Activated CD4-positive, alpha-beta T cell treated with anti-CD3 and anti-CD28 coated beads for 36 hours (primary cell): ENCODE results near the gene UBC. TPM values are rescaled to one million over a fixed set of nuclear protein-coding genes. Genes with fewer than 3 reads are reported as not detected.
"Not testable (repeated sequence)": the region's sequence is repeated elsewhere in the genome, so short reads cannot be mapped to it uniquely, and the experiment has no call there.

Experiments
- ATAC-seq: fragments of 200-7000 bp; cut with Tn5 transposase; one replicate; pipeline ENCODE4 v1.10.0; 2021; ENCODE audit warnings: mild to moderate bottlenecking, moderate library complexity
- CTCF ChIA-PET: fragments of 350-600 bp; sonication (Branson Sonifier 250); formaldehyde crosslinking; loops from one replicate; lab custom pipeline; 2021; ENCODE audit warnings: antibody characterized with exemption; lab: Charles Lee
- POLR2A ChIA-PET: fragments of 350-600 bp; sonication (Branson Sonifier 250); formaldehyde crosslinking; loops from one replicate; lab custom pipeline; 2021; ENCODE audit warnings: antibody characterized with exemption, inconsistent platforms; lab: Charles Lee
- DNase-seq: peaks from one replicate; pipeline ENCODE4 v3.0.0-alpha.2; 2020
- H3K27ac Mint-ChIP-seq: one replicate; pipeline ENCODE4 v1.8.0; 2021; ENCODE audit warnings: mixed read lengths
- H3K27me3 Mint-ChIP-seq: one replicate; pipeline ENCODE4 v1.8.0; 2021; ENCODE audit warnings: mixed read lengths
- H3K36me3 Mint-ChIP-seq: one replicate; pipeline ENCODE4 v1.8.0; 2021; ENCODE audit warnings: low read depth, mixed read lengths
- H3K4me1 Mint-ChIP-seq: one replicate; pipeline ENCODE4 v1.8.0; 2021; ENCODE audit warnings: mixed read lengths
- H3K4me3 Mint-ChIP-seq: one replicate; pipeline ENCODE4 v1.8.0; 2021; ENCODE audit warnings: mild to moderate bottlenecking, moderate library complexity, mixed read lengths
- H3K9me3 Mint-ChIP-seq: one replicate; pipeline ENCODE4 v1.8.0; 2021; ENCODE audit warnings: low read depth, mixed read lengths
- intact Hi-C, 2 experiments: fragments of 100-400 bp; cut with DNase I in 1 of 2; cut with micrococcal nuclease in 1 of 2; formaldehyde crosslinking; loops; one replicate each; pipeline versions ENCODE4 v1.14.2 to v1.15.1; 2022 to 2024; cut with DNase I, micrococcal nuclease
- total RNA-seq, 2 experiments: library from RNA; stranded (reverse); gene quantifications; one replicate each; pipeline ENCODE4 v1.2.3, GENCODE V29; 2021

UBC gene
- total RNA-seq, 2 experiments from 2014 or later: 809 to 936 TPM

- ChIA-PET CTCF (interaction anchor here (0.7 to 1.4 kb wide), 2 partner anchors 22 to 72 kb away, joined by 3 read pairs; no protein-coding TSS in a partner anchor), POLR2A (no interaction called here)
- no peak for ATAC-seq
- no peaks in the 10 kb centered on the region for H3K36me3 Mint-ChIP-seq
- no peaks in the 10 kb centered on the region for H3K9me3 Mint-ChIP-seq
- no peak overlapping the region for H3K4me3 Mint-ChIP-seq
- H3K27me3 Mint-ChIP-seq: no peaks in the 10 kb centered on the region
- intact Hi-C loops: no loop called here
- DNase-seq: no peak
- H3K4me1 Mint-ChIP-seq: peaks cover 16% of the 10 kb centered on the region
- no peak overlapping the region for H3K27ac Mint-ChIP-seq
These were observed 29.6 kb downstream of the UBC start for GRCh38 chr12:124884587-124885438.

GRCh38 chr12:124883263-124884130, 31.0 kb downstream of the UBC start:
- Mint-ChIP-seq H3K4me3 (no peak overlapping the region), H3K27ac (no peak overlapping the region), H3K27me3 (no peaks in the 10 kb centered on the region), H3K36me3 (no peaks in the 10 kb centered on the region), H3K4me1 (peaks cover 16% of the 10 kb centered on the region), H3K9me3 (no peaks in the 10 kb centered on the region)
- intact Hi-C loops: no loop called here
- CTCF ChIA-PET: no interaction called here
- POLR2A ChIA-PET: no interaction called here
- no peak for DNase-seq
- ATAC-seq: peak; percentile 19

- Mint-ChIP-seq H3K4me3 (no peak overlapping the region), H3K27me3 (peaks cover 2% of the 10 kb centered on the region), H3K4me1 (peaks cover 16% of the 10 kb centered on the region), H3K27ac (no peak overlapping the region), H3K36me3 (no peaks in the 10 kb centered on the region), H3K9me3 (no peaks in the 10 kb centered on the region)
- CTCF ChIA-PET: interaction anchor here (0.7 to 1.6 kb wide), 2 partner anchors 10 to 81 kb away, joined by 3 to 4 read pairs; no protein-coding TSS in a partner anchor
- intact Hi-C loops: no loop called here
- POLR2A ChIA-PET: no interaction called here
- ATAC-seq (peak; percentile 55), DNase-seq (no peak)
These were observed 33.3 kb downstream of the UBC start for GRCh38 chr12:124881123-124881522.

- H3K4me3 Mint-ChIP-seq, H3K27me3 Mint-ChIP-seq, intact Hi-C loops, H3K9me3 Mint-ChIP-seq, POLR2A ChIA-PET, ATAC-seq, DNase-seq, H3K36me3 Mint-ChIP-seq, H3K27ac Mint-ChIP-seq: not testable (repeated sequence)
- peaks cover 16% of the 10 kb centered on the region for H3K4me1 Mint-ChIP-seq
- CTCF ChIA-PET: interaction anchor here (0.6 to 1.6 kb wide), 6 partner anchors 10 to 822 kb away, joined by 3 to 4 read pairs (median 3); no protein-coding TSS in a partner anchor
These were observed 34.1 kb downstream of the UBC start for GRCh38 chr12:124880335-124880734.

- Mint-ChIP-seq H3K9me3 (no peaks in the 10 kb centered on the region), H3K4me1 (peaks cover 13% of the 10 kb centered on the region), H3K27ac (no peak overlapping the region), H3K4me3 (no peak overlapping the region), H3K27me3 (peaks cover 2% of the 10 kb centered on the region), H3K36me3 (no peaks in the 10 kb centered on the region)
- intact Hi-C loops: no loop called here
- DNase-seq: no peak
- no peak for ATAC-seq
- CTCF ChIA-PET: interaction anchor here (1.1 kb wide), 1 partner anchor 28 kb away, joined by 3 read pairs; no protein-coding TSS in a partner anchor
- POLR2A ChIA-PET: interaction anchor here (0.5 to 0.7 kb wide), 2 partner anchors 19 to 55 kb away, joined by 3 to 4 read pairs; no protein-coding TSS in a partner anchor
These were observed 35.5 kb downstream of the UBC start for GRCh38 chr12:124878795-124879516.

- Mint-ChIP-seq H3K27ac (no peak overlapping the region), H3K27me3 (peaks cover 2% of the 10 kb centered on the region), H3K4me3 (no peak overlapping the region), H3K4me1 (peaks cover 13% of the 10 kb centered on the region), H3K36me3 (no peaks in the 10 kb centered on the region), H3K9me3 (no peaks in the 10 kb centered on the region)
- ATAC-seq: no peak
- DNase-seq: no peak
- intact Hi-C loops: no loop called here
- ChIA-PET CTCF (no interaction called here), POLR2A (no interaction called here)
These were observed 37.0 kb downstream of the UBC start for GRCh38 chr12:124877423-124877822.

GRCh38 chr12:124876171-124876570, 38.3 kb downstream of the UBC start:
- intact Hi-C loops: no loop called here
- ATAC-seq (no peak), DNase-seq (no peak)
- ChIA-PET CTCF (no interaction called here), POLR2A (no interaction called here)
- H3K4me3 Mint-ChIP-seq: no peak overlapping the region
- no peaks in the 10 kb centered on the region for H3K36me3 Mint-ChIP-seq
- H3K4me1 Mint-ChIP-seq: peaks cover 5% of the 10 kb centered on the region
- peaks cover 3% of the 10 kb centered on the region for H3K27me3 Mint-ChIP-seq
- no peaks in the 10 kb centered on the region for H3K9me3 Mint-ChIP-seq
- H3K27ac Mint-ChIP-seq: no peak overlapping the region

- Mint-ChIP-seq H3K27ac (no peak overlapping the region), H3K27me3 (peaks cover 4% of the 10 kb centered on the region), H3K4me1 (peaks cover under 1% of the 10 kb centered on the region), H3K36me3 (no peaks in the 10 kb centered on the region), H3K4me3 (no peak overlapping the region), H3K9me3 (no peaks in the 10 kb centered on the region)
- ChIA-PET POLR2A (no interaction called here), CTCF (no interaction called here)
- ATAC-seq (no peak), DNase-seq (no peak)
- intact Hi-C loops: no loop called here
These were observed 38.7 kb downstream of the UBC start for GRCh38 chr12:124875803-124876132.

GRCh38 chr12:124874988-124875802, 39.3 kb downstream of the UBC start:
- ATAC-seq: no peak
- no peak for DNase-seq
- Mint-ChIP-seq H3K27ac (no peak overlapping the region), H3K36me3 (no peaks in the 10 kb centered on the region), H3K9me3 (no peaks in the 10 kb centered on the region), H3K4me3 (no peak overlapping the region), H3K4me1 (no peaks in the 10 kb centered on the region), H3K27me3 (peaks cover 4% of the 10 kb centered on the region)
- intact Hi-C loops: no loop called here
- ChIA-PET POLR2A (no interaction called here), CTCF (no interaction called here)

- Mint-ChIP-seq H3K9me3 (no peaks in the 10 kb centered on the region), H3K4me1 (peaks cover 3% of the 10 kb centered on the region), H3K4me3 (no peak overlapping the region), H3K27ac (no peak overlapping the region), H3K36me3 (no peaks in the 10 kb centered on the region), H3K27me3 (peaks cover 7% of the 10 kb centered on the region)
- ChIA-PET POLR2A (no interaction called here), CTCF (no interaction called here)
- ATAC-seq (no peak), DNase-seq (no peak)
- intact Hi-C loops: no loop called here
These were observed 40.3 kb downstream of the UBC start for GRCh38 chr12:124874188-124874587.
